ENCODE results near the gene AFTPH.
A peak's percentile ranks its signal among the peaks of the same experiment; 100 is the strongest.
"Not testable (repeated sequence)": the region's sequence is repeated elsewhere in the genome, so short reads cannot be mapped to it uniquely, and the experiment has no call there.

AFTPH gene

GRCh38 chr2:64498438-64498837 is 25.7 kb upstream of the AFTPH start:
- FAIRE-seq (no peak), DNase-seq (ENCODE audit: low spot score) (no peak)

GRCh38 chr2:64500549-64500948 is 23.6 kb upstream of the AFTPH start:
- FAIRE-seq (no peak), DNase-seq (ENCODE audit: low spot score) (no peak)

GRCh38 chr2:64501946-64502345 is 22.2 kb upstream of the AFTPH start:
- no peak for DNase-seq (ENCODE audit: low spot score)
- no peak for FAIRE-seq

- DNase-seq (ENCODE audit: low spot score) (no peak), FAIRE-seq (no peak)
Measured at GRCh38 chr2:64502860-64503259, 21.3 kb upstream of the AFTPH start.

- DNase-seq (ENCODE audit: low spot score) = no peak
- peak; percentile 23 for FAIRE-seq
Measured at GRCh38 chr2:64504774-64505720, 19.1 kb upstream of the AFTPH start.

GRCh38 chr2:64506686-64507085 is 17.4 kb upstream of the AFTPH start:
- FAIRE-seq = no peak

GRCh38 chr2:64514008-64514407 is 10.1 kb upstream of the AFTPH start:
- DNase-seq (ENCODE audit: low spot score) (no peak), FAIRE-seq (no peak)

More at GRCh38 chr2:64506686-64507085, 17.4 kb upstream of the AFTPH start:
- DNase-seq (ENCODE audit: low spot score) = no peak

GRCh38 chr2:64515086-64515485 is 9.0 kb upstream of the AFTPH start:
- FAIRE-seq = no peak
- no peak for DNase-seq (ENCODE audit: low spot score)

GRCh38 chr2:64516651-64517510 is 7.2 kb upstream of the AFTPH start:
- DNase-seq (ENCODE audit: low spot score) (no peak), FAIRE-seq (no peak)

GRCh38 chr2:64517511-64517884 is 6.6 kb upstream of the AFTPH start:
- no peak for DNase-seq (ENCODE audit: low spot score)
- no peak for FAIRE-seq

- FAIRE-seq = no peak
- peak; percentile 50 for DNase-seq (ENCODE audit: low spot score)
Measured at GRCh38 chr2:64522843-64523428, 1.2 kb upstream of the AFTPH start.

- DNase-seq (ENCODE audit: low spot score) (no peak), FAIRE-seq (no peak)
Measured at GRCh38 chr2:64524604-64525316, 632 bp downstream of the AFTPH start.

GRCh38 chr2:64525317-64525613 is 1.1 kb downstream of the AFTPH start:
- DNase-seq (ENCODE audit: low spot score) = no peak
- FAIRE-seq = no peak

- DNase-seq (ENCODE audit: low spot score) (no peak), FAIRE-seq (no peak)
Measured at GRCh38 chr2:64526034-64526433, 1.9 kb downstream of the AFTPH start.

- DNase-seq (ENCODE audit: low spot score); FAIRE-seq: not testable (repeated sequence)
Measured at GRCh38 chr2:64530946-64531345, 6.8 kb downstream of the AFTPH start.

GRCh38 chr2:64532030-64532429 is 7.9 kb downstream of the AFTPH start:
- DNase-seq (ENCODE audit: low spot score) (no peak), FAIRE-seq (no peak)

GRCh38 chr2:64533882-64534281 is 9.8 kb downstream of the AFTPH start:
- FAIRE-seq (no peak), DNase-seq (ENCODE audit: low spot score) (no peak)

GRCh38 chr2:64534363-64534762 is 10.2 kb downstream of the AFTPH start:
- no peak for FAIRE-seq
- no peak for DNase-seq (ENCODE audit: low spot score)

- DNase-seq (ENCODE audit: low spot score) (no peak), FAIRE-seq (no peak)
Measured at GRCh38 chr2:64535024-64535423, 10.9 kb downstream of the AFTPH start.

GRCh38 chr2:64537991-64538390 is 13.9 kb downstream of the AFTPH start:
- DNase-seq (ENCODE audit: low spot score) = no peak
- no peak for FAIRE-seq

- DNase-seq (ENCODE audit: low spot score) (no peak), FAIRE-seq (no peak)
Measured at GRCh38 chr2:64538764-64539433, 14.8 kb downstream of the AFTPH start.

Measured in urothelium cell line (cell line).